SU-DHL-6 (cell line): ENCODE data around the gene PRKAB2.
"Not testable (repeated sequence)": the region's sequence is repeated elsewhere in the genome, so short reads cannot be mapped to it uniquely, and the experiment has no call there.

Experiments
- CTCF ChIP-seq: fragments of 200-600 bp; sonication (generic); IDR thresholded peaks from one replicate; pipeline ENCODE4 v1.5.1; 2017; ENCODE audit warnings: antibody characterized with exemption, mild to moderate bottlenecking, low read length, moderate library complexity; ENCODE audit not compliant: insufficient read depth, poor library complexity, severe bottlenecking
- EZH2phosphoT487 ChIP-seq: fragments of 200-600 bp; sonication (generic), shearing (Covaris generic); conservative IDR thresholded peaks from 2 replicates; pipeline ENCODE4 v1.6.1; 2018; ENCODE audit warnings: mild to moderate bottlenecking, antibody characterized with exemption, low read length, moderate library complexity, mixed read lengths

GRCh38 chr1:147130721-147131120 lies 41.5 kb downstream of the PRKAB2 start:
- not testable (repeated sequence) for TF ChIP-seq CTCF, EZH2phosphoT487
